Ishikawa (cell line): ENCODE data around the gene RGP1.

ENCODE experiments used
- CEBPB ChIP-seq: IDR thresholded peaks from 2 replicates; pipeline ENCODE4 v1.6.1; 2012
- CREB1 ChIP-seq: IDR thresholded peaks from 2 replicates; pipeline ENCODE4 v1.6.1; 2012; ENCODE audit warnings: low read depth
- EGR1 ChIP-seq: IDR thresholded peaks from 2 replicates; pipeline ENCODE4 v1.6.1; 2012
- EP300 ChIP-seq: IDR thresholded peaks from 2 replicates; pipeline ENCODE4 v1.6.1; 2012; ENCODE audit warnings: borderline replicate concordance
- FOXM1 ChIP-seq: IDR thresholded peaks from 2 replicates; pipeline ENCODE4 v1.6.1; 2012; ENCODE audit warnings: low read depth, borderline replicate concordance
- NFIC ChIP-seq: IDR thresholded peaks from 2 replicates; pipeline ENCODE4 v1.6.1; 2012
- RAD21 ChIP-seq: IDR thresholded peaks from 2 replicates; pipeline ENCODE4 v1.6.1; 2012; ENCODE audit warnings: low read depth
- TAF1 ChIP-seq: IDR thresholded peaks from 2 replicates; pipeline ENCODE4 v1.6.1; 2012; ENCODE audit warnings: low read depth, mild to moderate bottlenecking
- TCF12 ChIP-seq: IDR thresholded peaks from 2 replicates; pipeline ENCODE4 v1.6.1; 2012; ENCODE audit warnings: low read depth
- TEAD4 ChIP-seq: IDR thresholded peaks from 2 replicates; pipeline ENCODE4 v1.6.1; 2012
- YY1 ChIP-seq: IDR thresholded peaks from 2 replicates; pipeline ENCODE4 v1.6.1; 2012; ENCODE audit warnings: low read depth
- ZBTB7A ChIP-seq: IDR thresholded peaks from 2 replicates; pipeline ENCODE4 v1.6.1; 2012; ENCODE audit warnings: low read depth
- TF ChIP-seq, protein P1 (sequence below): IDR thresholded peaks from 2 replicates; pipeline ENCODE4 v1.6.1; 2012
- TF ChIP-seq, protein P2 (sequence below): IDR thresholded peaks from 2 replicates; pipeline ENCODE4 v1.6.1; 2012; ENCODE audit warnings: low read depth, mild to moderate bottlenecking
- TF ChIP-seq, protein P3 (sequence below): IDR thresholded peaks from 2 replicates; pipeline ENCODE4 v1.6.1; 2012

The RGP1 gene

DNA sequence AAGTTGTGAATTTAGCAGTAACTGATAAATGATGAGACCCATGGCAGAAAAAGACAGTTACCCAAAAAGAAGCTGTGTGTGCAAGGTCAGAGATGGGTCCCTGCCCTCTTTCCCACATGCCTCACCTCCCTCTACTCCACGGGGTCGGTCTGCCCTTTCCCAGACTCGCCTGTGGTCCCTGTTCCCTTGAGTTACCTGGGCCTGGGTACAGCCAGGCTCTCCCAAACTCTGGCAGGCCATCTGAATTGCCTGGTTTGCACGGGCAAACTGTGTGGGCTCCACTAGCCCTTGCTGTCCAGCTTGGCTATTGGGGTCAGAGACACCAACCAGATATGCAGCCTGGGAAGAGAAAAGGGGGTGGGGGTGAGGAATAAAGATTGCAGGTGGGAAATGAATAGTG, 40.9 kb upstream of the RGP1 start:
- TF ChIP-seq, protein P1, sequence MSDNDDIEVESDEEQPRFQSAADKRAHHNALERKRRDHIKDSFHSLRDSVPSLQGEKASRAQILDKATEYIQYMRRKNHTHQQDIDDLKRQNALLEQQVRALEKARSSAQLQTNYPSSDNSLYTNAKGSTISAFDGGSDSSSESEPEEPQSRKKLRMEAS: no peak
- no peak for TF ChIP-seq YY1
- TF ChIP-seq, protein P2, sequence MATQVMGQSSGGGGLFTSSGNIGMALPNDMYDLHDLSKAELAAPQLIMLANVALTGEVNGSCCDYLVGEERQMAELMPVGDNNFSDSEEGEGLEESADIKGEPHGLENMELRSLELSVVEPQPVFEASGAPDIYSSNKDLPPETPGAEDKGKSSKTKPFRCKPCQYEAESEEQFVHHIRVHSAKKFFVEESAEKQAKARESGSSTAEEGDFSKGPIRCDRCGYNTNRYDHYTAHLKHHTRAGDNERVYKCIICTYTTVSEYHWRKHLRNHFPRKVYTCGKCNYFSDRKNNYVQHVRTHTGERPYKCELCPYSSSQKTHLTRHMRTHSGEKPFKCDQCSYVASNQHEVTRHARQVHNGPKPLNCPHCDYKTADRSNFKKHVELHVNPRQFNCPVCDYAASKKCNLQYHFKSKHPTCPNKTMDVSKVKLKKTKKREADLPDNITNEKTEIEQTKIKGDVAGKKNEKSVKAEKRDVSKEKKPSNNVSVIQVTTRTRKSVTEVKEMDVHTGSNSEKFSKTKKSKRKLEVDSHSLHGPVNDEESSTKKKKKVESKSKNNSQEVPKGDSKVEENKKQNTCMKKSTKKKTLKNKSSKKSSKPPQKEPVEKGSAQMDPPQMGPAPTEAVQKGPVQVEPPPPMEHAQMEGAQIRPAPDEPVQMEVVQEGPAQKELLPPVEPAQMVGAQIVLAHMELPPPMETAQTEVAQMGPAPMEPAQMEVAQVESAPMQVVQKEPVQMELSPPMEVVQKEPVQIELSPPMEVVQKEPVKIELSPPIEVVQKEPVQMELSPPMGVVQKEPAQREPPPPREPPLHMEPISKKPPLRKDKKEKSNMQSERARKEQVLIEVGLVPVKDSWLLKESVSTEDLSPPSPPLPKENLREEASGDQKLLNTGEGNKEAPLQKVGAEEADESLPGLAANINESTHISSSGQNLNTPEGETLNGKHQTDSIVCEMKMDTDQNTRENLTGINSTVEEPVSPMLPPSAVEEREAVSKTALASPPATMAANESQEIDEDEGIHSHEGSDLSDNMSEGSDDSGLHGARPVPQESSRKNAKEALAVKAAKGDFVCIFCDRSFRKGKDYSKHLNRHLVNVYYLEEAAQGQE: no peak

- TF ChIP-seq CEBPB: no peak
- no peak for TF ChIP-seq TAF1
- TF ChIP-seq, protein P1: no peak
- no peak for TF ChIP-seq TCF12
- no peak for TF ChIP-seq YY1
- TF ChIP-seq, protein P3, sequence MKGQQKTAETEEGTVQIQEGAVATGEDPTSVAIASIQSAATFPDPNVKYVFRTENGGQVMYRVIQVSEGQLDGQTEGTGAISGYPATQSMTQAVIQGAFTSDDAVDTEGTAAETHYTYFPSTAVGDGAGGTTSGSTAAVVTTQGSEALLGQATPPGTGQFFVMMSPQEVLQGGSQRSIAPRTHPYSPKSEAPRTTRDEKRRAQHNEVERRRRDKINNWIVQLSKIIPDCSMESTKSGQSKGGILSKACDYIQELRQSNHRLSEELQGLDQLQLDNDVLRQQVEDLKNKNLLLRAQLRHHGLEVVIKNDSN: no peak
- TF ChIP-seq FOXM1: no peak
- TF ChIP-seq ZBTB7A: no peak
- TF ChIP-seq TEAD4: no peak
These were observed 38.1 kb upstream of the RGP1 start for GRCh38 chr9:35710818-35711500.

- no peak for TF ChIP-seq RAD21
- no peak for TF ChIP-seq FOXM1
- no peak for TF ChIP-seq TEAD4
- TF ChIP-seq TCF12: no peak
- no peak for TF ChIP-seq CREB1
- TF ChIP-seq NFIC: no peak
- no peak for TF ChIP-seq CEBPB
- TF ChIP-seq EP300: no peak
- TF ChIP-seq TAF1: no peak
- TF ChIP-seq EGR1: no peak
- TF ChIP-seq, protein P1: no peak
- TF ChIP-seq, protein P2: no peak
These were observed 37.3 kb upstream of the RGP1 start for GRCh38 chr9:35711501-35712428.

GRCh38 chr9:35712762-35713400, 36.2 kb upstream of the RGP1 start:
- TF ChIP-seq TEAD4: peak; percentile 61
- TF ChIP-seq NFIC: 0 out of 2 replicates have a peak, but pooled peaks have one; percentile 22
- no peak for TF ChIP-seq ZBTB7A

GRCh38 chr9:35713578-35713977, 35.5 kb upstream of the RGP1 start:
- TF ChIP-seq ZBTB7A: no peak
- no peak for TF ChIP-seq CREB1
- TF ChIP-seq, protein P2: no peak
- no peak for TF ChIP-seq EGR1
- no peak for TF ChIP-seq NFIC
- no peak for TF ChIP-seq EP300
- TF ChIP-seq YY1: no peak
- TF ChIP-seq, protein P3: no peak
